Progenitor cell of endocrine pancreas (in vitro differentiated cells): ENCODE results near the gene CLIC1. TPM values are rescaled to one million over a fixed set of nuclear protein-coding genes. Genes with fewer than 3 reads are reported as not detected.

Source experiments
- DNase-seq: peaks from one replicate; pipeline ENCODE4 v3.0.0; 2021; ENCODE audit warnings: low spot score; ENCODE audit not compliant: unreplicated experiment
- H3K27ac Mint-ChIP-seq: 2 replicates; pipeline ENCODE4 v1.8.0; 2021; ENCODE audit warnings: mild to moderate bottlenecking, moderate library complexity, mixed read lengths
- H3K27me3 Mint-ChIP-seq: 2 replicates; pipeline ENCODE4 v1.8.0; 2021; ENCODE audit warnings: mixed read lengths
- H3K36me3 Mint-ChIP-seq: 2 replicates; pipeline ENCODE4 v1.8.0; 2022; ENCODE audit warnings: mixed read lengths; ENCODE audit not compliant: insufficient read depth
- H3K4me1 Mint-ChIP-seq: 2 replicates; pipeline ENCODE4 v1.8.0; 2021; ENCODE audit warnings: low read depth, mixed read lengths
- H3K4me3 Mint-ChIP-seq: 2 replicates; pipeline ENCODE4 v1.8.0; 2021; ENCODE audit warnings: low read depth, mild to moderate bottlenecking, moderate library complexity, mixed read lengths
- H3K9me3 Mint-ChIP-seq: 2 replicates; pipeline ENCODE4 v1.8.0; 2021; ENCODE audit warnings: low read depth, mixed read lengths
- CTCF ChIP-seq: fragments of 200-600 bp; sonication (generic); IDR thresholded peaks from one replicate; pipeline ENCODE4 v1.5.0; 2021; ENCODE audit warnings: antibody characterized with exemption, mild to moderate bottlenecking; ENCODE audit not compliant: unreplicated experiment
- total RNA-seq: library from RNA; stranded (reverse); gene quantifications from 2 replicates; pipeline ENCODE4 v1.2.1, GENCODE V29; 2021

Gene CLIC1
- total RNA-seq, 1 donor from 2014 or later: 275 TPM

GRCh38 chr6:31771992-31772358 lies 35.6 kb upstream of the CLIC1 start:
- no peak overlapping the region for H3K4me3 Mint-ChIP-seq
- no peak for DNase-seq
- no peak for TF ChIP-seq CTCF
- H3K27ac Mint-ChIP-seq: no peak overlapping the region
- H3K9me3 Mint-ChIP-seq: no peaks in the 10 kb centered on the region
- H3K27me3 Mint-ChIP-seq: no peaks in the 10 kb centered on the region
- H3K4me1 Mint-ChIP-seq: peaks cover 10% of the 10 kb centered on the region
- H3K36me3 Mint-ChIP-seq: peaks cover 2% of the 10 kb centered on the region

GRCh38 chr6:31770860-31771259 lies 34.5 kb upstream of the CLIC1 start:
- no peak for TF ChIP-seq CTCF
- Mint-ChIP-seq H3K36me3 (peaks cover 2% of the 10 kb centered on the region), H3K9me3 (no peaks in the 10 kb centered on the region), H3K4me1 (peaks cover 4% of the 10 kb centered on the region), H3K4me3 (no peak overlapping the region), H3K27me3 (no peaks in the 10 kb centered on the region), H3K27ac (no peak overlapping the region)
- no peak for DNase-seq

- no peak for DNase-seq
- no peaks in the 10 kb centered on the region for H3K27me3 Mint-ChIP-seq
- H3K4me3 Mint-ChIP-seq: no peak overlapping the region
- no peaks in the 10 kb centered on the region for H3K4me1 Mint-ChIP-seq
- peaks cover 2% of the 10 kb centered on the region for H3K36me3 Mint-ChIP-seq
- no peaks in the 10 kb centered on the region for H3K9me3 Mint-ChIP-seq
- no peak overlapping the region for H3K27ac Mint-ChIP-seq
- TF ChIP-seq CTCF: peak; percentile 59
These were observed 33.5 kb upstream of the CLIC1 start for GRCh38 chr6:31769684-31770371.

- no peak for DNase-seq
- no peaks in the 10 kb centered on the region for H3K27me3 Mint-ChIP-seq
- no peak for TF ChIP-seq CTCF
- peaks cover 2% of the 10 kb centered on the region for H3K36me3 Mint-ChIP-seq
- H3K9me3 Mint-ChIP-seq: no peaks in the 10 kb centered on the region
- no peaks in the 10 kb centered on the region for H3K4me1 Mint-ChIP-seq
- no peak overlapping the region for H3K27ac Mint-ChIP-seq
- no peak overlapping the region for H3K4me3 Mint-ChIP-seq
These were observed 32.3 kb upstream of the CLIC1 start for GRCh38 chr6:31768363-31769257.

GRCh38 chr6:31767096-31767645 lies 30.8 kb upstream of the CLIC1 start:
- Mint-ChIP-seq H3K27ac (no peak overlapping the region), H3K9me3 (no peaks in the 10 kb centered on the region), H3K27me3 (no peaks in the 10 kb centered on the region), H3K4me3 (no peak overlapping the region), H3K36me3 (peaks cover 2% of the 10 kb centered on the region), H3K4me1 (no peaks in the 10 kb centered on the region)
- no peak for TF ChIP-seq CTCF
- DNase-seq: no peak
